VCaP (cell line): ENCODE measurements around the gene DIP2C.

Experiments
- H3K27ac ChIP-seq: fragments of 450-650 bp; 2 replicates; pipeline ENCODE4 v1.5.1; 2017
- TF ChIP-seq, protein P1 (sequence below): fragments of 450-650 bp; conservative IDR thresholded peaks from 2 replicates; pipeline ENCODE4 v1.5.1; 2017; ENCODE audit warnings: mild to moderate bottlenecking, moderate library complexity

The DIP2C gene

DNA sequence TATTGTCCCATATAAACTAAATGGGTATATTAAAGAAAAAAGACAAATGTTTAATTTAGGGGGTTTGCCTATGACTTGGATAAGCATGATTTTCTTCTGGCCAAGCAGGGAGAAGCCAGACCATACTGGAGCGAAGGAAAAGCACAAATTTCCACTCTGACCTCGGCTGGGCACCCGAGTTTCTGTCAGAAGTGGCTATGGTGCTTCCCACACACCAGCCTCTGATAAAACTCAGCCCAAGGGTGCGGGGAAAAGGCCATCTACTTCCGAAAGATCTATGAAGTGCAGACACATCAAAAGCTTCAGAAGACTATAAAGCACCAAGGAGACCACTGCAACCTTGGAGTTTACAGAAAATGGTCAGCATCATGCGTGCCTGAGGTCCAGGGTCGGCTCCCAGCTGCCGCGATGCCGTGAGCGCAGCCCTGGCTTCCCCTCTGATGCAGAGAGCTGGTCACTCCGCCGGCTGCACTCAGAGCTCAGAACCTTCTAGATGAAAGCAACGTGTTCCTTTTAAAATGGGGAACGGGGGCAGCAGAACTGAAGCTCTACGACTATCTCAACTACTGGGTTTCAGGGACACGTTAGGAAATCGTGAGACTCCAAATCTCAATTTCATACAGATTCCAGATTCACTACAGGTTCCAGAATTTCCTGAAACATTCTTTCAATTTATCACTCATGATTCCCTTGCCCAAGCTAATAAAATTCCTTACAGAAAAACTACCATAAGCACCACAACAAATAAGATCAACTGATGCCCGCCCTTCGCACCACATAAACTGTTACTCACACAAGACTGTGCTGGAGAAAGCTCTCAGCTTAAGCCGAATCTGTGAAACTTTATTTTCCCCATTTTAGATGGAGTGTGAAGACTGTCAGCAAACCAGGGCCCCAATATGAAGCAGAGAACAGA, 84.5 kb downstream of the DIP2C start:
- H3K27ac ChIP-seq = no peak overlapping the region
- TF ChIP-seq, protein P1, sequence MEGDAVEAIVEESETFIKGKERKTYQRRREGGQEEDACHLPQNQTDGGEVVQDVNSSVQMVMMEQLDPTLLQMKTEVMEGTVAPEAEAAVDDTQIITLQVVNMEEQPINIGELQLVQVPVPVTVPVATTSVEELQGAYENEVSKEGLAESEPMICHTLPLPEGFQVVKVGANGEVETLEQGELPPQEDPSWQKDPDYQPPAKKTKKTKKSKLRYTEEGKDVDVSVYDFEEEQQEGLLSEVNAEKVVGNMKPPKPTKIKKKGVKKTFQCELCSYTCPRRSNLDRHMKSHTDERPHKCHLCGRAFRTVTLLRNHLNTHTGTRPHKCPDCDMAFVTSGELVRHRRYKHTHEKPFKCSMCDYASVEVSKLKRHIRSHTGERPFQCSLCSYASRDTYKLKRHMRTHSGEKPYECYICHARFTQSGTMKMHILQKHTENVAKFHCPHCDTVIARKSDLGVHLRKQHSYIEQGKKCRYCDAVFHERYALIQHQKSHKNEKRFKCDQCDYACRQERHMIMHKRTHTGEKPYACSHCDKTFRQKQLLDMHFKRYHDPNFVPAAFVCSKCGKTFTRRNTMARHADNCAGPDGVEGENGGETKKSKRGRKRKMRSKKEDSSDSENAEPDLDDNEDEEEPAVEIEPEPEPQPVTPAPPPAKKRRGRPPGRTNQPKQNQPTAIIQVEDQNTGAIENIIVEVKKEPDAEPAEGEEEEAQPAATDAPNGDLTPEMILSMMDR = no peak

DNA sequence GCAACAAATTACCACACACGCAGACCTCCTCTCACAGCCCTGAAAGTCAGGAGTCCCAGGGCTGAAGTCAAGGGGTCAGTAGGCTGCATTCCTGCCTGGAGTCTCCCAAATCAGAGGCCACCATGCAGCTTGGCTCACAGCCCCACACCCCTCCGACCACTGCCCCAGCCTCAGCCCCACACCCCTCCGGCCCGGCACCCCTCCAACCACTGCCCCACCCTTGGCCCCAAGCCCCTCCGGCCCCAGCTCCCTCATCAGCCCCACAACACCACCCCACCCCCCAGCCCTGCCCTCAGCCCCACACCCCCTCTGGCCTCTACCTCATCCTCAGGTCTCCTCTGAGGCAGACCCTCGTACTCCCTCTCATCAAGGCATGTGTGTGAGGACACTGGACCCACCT, 85.7 kb downstream of the DIP2C start:
- TF ChIP-seq, protein P1 = no peak
- H3K27ac ChIP-seq = no peak overlapping the region

DNA sequence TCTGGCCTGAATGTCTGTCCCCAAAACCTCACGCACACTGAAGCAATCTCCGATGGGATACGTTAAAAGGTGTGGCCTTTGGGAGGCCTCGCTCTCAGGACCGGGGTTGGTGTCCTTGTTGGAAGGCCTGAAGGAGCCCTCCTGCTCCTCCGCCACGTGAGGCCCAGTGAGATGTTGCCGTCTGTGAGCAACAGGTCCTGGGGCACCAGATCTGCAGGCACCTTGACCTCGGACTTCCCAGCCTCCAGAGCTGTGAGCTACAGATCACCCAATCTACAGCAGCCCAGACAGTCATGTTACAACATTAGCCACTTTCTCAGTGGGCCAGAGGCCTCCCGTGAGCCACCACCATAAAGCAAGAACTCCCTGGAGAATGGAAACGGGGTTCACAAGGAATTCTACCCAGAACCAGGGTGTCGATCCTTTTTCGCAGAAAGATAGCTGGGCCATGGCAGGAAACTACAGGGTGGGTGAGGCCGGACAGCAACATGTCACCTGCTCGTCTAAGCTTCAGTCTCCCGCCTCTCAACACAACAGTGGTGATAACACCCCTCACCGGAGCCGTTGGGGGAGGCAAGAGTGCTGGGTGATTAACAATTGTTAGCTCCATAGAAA, 87.0 kb downstream of the DIP2C start:
- TF ChIP-seq, protein P1 = no peak

DNA sequence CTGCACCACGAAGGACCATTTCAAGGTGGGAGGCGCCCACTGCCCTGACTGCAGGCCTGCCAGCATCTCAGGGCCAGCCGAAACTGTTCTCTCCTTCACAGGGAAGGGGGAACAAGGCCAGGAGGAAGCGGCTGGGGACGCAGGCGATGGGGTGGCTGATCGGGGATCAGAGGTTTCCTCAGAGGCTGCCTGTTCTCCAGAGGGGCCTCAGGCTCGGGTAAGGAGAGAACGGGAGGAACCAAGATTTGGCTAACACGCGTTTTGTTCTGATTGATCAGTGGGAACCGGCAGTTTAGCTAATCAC, 87.9 kb downstream of the DIP2C start:
- TF ChIP-seq, protein P1 = no peak
- H3K27ac ChIP-seq = peak overlapping the region; percentile 37; the same call in 1 of the 2 replicates

More for the DNA sequence above, 87.0 kb downstream of the DIP2C start:
- H3K27ac ChIP-seq = no peak overlapping the region

DNA sequence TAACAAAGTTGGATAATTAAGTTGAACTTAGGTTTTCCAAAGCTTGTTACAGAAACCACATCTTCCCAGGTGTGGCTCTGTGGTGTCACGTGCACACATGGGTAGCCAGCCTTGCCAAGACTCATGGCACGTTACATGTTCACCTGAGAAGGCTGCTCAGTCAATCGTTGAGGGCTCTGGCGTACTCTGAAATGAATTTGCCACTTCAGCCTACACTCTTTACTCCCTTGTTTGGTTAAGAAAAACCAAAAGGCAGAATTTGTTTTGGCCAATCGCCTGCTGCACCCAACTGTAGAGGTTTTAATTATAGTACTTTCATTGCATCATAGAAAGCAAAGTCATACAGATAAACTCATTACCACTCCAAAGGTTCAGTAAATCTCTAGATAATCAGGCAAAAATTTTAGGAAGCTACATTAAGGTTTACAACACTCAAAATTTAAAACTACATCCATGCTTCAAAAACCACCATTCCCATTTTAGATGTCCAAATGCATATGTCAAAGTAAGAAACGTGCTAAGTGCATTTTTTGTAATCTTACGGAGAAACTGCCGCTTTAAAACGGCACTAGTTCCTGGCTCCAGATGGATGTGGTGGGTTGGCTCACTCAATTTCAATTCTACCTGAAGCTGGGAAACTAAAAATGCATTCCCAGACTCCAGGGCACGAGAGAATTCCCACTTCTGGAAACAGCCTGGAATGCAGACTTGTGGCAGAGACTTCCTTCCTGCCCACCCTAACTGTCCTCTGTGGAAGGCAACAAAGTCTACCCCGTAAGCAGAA, 88.4 kb downstream of the DIP2C start:
- H3K27ac ChIP-seq = peak overlapping the region; percentile 37; the same call in 1 of the 2 replicates
- TF ChIP-seq, protein P1 = no peak

DNA sequence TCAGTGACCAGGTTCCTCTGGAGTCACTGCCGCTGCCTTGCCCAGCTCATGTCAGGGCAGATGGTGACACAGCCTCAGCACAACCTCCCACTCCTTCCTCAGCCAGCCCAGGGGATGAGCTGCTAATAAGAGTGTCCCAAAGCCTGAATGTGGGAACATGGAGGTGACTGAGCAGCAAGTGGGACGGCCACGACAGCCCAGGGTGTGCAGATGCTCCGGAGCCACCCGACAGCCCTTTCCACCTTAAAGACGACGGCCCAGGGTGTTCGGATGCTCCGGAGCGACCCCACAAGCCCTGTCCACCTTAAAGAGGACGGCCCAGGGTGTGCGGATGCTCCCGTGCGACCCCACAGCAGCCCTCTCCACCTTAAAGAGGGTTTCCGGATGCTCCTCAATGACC, 89.2 kb downstream of the DIP2C start:
- no peak overlapping the region for H3K27ac ChIP-seq
- TF ChIP-seq, protein P1 = no peak

DNA sequence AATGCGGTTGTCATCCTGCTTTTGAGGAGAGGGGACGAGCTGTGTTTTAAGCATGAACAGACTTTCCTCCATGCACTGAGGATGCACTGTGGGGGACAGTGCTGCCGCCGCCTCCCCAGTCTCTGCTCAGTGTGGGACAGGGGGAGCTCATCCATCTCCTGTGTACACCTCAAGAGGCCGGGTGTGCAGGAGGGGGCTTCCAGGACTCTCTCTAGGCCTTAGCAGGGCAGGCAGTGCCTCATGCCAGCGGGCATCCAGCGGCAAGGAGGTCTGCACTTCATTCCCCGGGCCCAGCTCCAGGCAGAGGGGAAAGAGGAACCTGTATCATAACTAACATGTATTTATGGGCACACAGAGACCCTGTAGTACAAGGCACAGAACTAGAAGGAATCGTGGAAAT, 89.7 kb downstream of the DIP2C start:
- TF ChIP-seq, protein P1 = no peak
- no peak overlapping the region for H3K27ac ChIP-seq
